Measurements from ENCODE around the gene OOSP3. TPM values are rescaled to one million over a fixed set of nuclear protein-coding genes. Genes with fewer than 3 reads are reported as not detected.
"Not testable (repeated sequence)": the region's sequence is repeated elsewhere in the genome, so short reads cannot be mapped to it uniquely, and the experiment has no call there.

Gene OOSP3
- total RNA-seq, 1 donor = not detected

DNA sequence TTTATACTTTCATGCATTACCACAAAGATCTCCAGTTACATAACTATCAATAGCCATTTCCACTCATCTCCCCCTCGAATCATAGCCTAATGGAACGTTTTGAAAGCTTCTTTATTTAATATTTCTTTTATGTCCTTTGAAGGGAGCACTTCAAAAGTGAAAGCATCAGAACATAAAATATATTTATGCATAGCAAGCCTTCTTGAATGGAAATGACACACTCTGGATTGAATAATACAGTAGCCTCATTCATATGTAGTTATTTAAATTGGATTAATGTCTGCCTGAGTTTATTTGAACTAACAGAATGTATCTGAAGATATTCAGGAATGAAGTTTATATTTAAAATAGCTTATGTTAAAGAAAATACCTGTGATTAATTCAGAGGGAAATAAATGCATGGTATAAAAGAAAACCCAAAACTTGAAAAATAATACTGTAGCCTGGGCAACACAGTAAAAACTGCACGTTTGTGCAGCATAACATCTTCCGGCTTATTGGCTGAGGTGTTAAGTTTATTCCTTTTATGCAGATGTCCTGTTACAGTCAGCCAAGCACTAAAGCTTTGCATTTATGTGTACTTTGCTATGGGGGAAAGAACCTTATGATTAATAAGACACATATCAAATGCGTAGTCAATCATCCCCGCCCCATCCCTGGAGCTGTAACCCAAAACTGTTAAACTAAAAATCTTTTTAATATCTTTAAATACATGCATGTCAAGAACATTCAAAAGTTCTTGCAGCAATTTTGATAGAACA, 22.0 kb downstream of the OOSP3 start:
- H3K27me3 ChIP-seq (ENCODE audit: insufficient read depth, low read length) = no peaks in the 10 kb centered on the region
- no peak overlapping the region for H3K4me2 ChIP-seq (ENCODE audit: insufficient read depth, low read length)
- no peak overlapping the region for H3K4me3 ChIP-seq (ENCODE audit: insufficient read depth, low read length)
- H3K27ac ChIP-seq (ENCODE audit: low read depth, low read length) = no peak overlapping the region
- H3K79me2 ChIP-seq (ENCODE audit: insufficient read depth, low read length) = no peaks in the 10 kb centered on the region
- no peaks in the 10 kb centered on the region for H3K4me1 ChIP-seq (ENCODE audit: insufficient read depth, low read length)
- DNase-seq (ENCODE audit: insufficient read length, low spot score, missing footprints) = no peak
- TF ChIP-seq, protein P1, sequence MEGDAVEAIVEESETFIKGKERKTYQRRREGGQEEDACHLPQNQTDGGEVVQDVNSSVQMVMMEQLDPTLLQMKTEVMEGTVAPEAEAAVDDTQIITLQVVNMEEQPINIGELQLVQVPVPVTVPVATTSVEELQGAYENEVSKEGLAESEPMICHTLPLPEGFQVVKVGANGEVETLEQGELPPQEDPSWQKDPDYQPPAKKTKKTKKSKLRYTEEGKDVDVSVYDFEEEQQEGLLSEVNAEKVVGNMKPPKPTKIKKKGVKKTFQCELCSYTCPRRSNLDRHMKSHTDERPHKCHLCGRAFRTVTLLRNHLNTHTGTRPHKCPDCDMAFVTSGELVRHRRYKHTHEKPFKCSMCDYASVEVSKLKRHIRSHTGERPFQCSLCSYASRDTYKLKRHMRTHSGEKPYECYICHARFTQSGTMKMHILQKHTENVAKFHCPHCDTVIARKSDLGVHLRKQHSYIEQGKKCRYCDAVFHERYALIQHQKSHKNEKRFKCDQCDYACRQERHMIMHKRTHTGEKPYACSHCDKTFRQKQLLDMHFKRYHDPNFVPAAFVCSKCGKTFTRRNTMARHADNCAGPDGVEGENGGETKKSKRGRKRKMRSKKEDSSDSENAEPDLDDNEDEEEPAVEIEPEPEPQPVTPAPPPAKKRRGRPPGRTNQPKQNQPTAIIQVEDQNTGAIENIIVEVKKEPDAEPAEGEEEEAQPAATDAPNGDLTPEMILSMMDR (IDR thresholded peaks at IDR 0.05; ENCODE audit: extremely low read depth, low read depth, low read length) = no peak
- no peaks in the 10 kb centered on the region for H3K9me3 ChIP-seq (ENCODE audit: low read depth, low read length)
- H3K36me3 ChIP-seq (ENCODE audit: insufficient read depth, low read length) = no peaks in the 10 kb centered on the region
- H4K20me1 ChIP-seq (ENCODE audit: insufficient read depth, low read length) = no peaks in the 10 kb centered on the region
- H2AFZ ChIP-seq (ENCODE audit: low read length) = no peak overlapping the region

DNA sequence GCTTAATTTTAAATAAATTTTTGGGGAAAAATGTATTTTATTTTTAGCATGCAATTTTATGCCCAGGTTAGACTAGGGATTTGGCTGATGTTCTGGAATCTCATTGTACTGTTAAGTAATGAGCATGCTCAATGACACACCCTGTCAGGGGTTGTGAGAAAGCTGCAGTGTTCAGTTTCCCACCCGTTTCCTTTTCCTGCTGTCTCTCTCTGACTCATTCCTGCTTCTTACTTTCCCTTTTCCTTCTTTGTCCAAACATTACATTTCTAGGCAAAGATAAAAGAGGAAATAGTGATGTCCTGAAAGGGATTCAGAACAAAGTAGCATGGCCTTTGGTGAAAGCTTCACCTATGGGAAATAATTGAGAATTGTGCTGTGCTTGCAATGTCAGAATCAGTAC, 22.7 kb downstream of the OOSP3 start:
- Histone ChIP-seq H3K4me3 (ENCODE audit: insufficient read depth, low read length) (no peak overlapping the region), H2AFZ (ENCODE audit: low read length) (no peak overlapping the region), H3K4me1 (ENCODE audit: insufficient read depth, low read length) (no peaks in the 10 kb centered on the region), H3K27ac (ENCODE audit: low read depth, low read length) (no peak overlapping the region), H3K79me2 (ENCODE audit: insufficient read depth, low read length) (no peaks in the 10 kb centered on the region), H4K20me1 (ENCODE audit: insufficient read depth, low read length) (no peaks in the 10 kb centered on the region), H3K27me3 (ENCODE audit: insufficient read depth, low read length) (no peaks in the 10 kb centered on the region), H3K36me3 (ENCODE audit: insufficient read depth, low read length) (no peaks in the 10 kb centered on the region), H3K9me3 (ENCODE audit: low read depth, low read length) (no peaks in the 10 kb centered on the region), H3K4me2 (ENCODE audit: insufficient read depth, low read length) (no peak overlapping the region)
- TF ChIP-seq, protein P1 (IDR thresholded peaks at IDR 0.05; ENCODE audit: extremely low read depth, low read depth, low read length) = no peak
- no peak for DNase-seq (ENCODE audit: insufficient read length, low spot score, missing footprints)

DNA sequence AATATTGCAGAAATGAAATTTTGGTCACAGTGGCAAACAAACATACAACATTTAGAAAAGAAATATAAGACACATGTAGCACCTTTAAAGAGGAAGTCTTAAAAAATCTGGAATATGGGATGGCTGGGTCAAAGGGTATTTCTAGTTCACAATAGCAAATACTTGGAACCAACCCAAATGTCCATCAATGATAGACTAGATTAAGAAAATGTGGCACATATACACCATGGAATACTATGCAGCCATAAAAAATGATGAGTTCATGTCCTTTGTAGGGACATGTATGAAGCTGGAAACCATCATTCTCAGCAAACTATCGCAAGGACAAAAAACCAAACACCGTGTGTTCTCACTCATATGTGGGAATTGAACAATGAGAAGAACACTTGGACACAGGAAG, 25.0 kb downstream of the OOSP3 start:
- not testable (repeated sequence) for H3K79me2 ChIP-seq (ENCODE audit: insufficient read depth, low read length); H3K27me3 ChIP-seq (ENCODE audit: insufficient read depth, low read length); H4K20me1 ChIP-seq (ENCODE audit: insufficient read depth, low read length)

DNA sequence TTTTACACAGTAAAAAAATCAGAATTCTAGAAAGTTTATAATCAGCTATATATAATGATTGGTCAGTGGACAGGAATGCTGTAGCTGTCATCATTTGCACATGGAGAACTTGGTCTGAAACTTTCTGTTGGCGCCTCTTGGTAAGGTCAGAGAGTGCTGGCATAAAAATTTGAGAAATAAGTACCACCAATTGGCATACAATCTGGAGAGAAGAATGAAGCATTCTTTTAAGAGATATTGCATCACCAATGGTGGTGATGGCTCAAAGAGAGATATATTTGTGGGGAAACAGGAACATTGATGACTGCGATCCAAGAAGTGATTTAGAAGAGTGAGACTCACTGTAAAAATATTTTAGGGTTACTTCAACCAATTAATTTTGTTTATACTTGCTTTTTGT, 39.9 kb downstream of the OOSP3 start:
- Histone ChIP-seq H2AFZ (ENCODE audit: low read length) (no peak overlapping the region), H3K36me3 (ENCODE audit: insufficient read depth, low read length) (no peaks in the 10 kb centered on the region), H3K27ac (ENCODE audit: low read depth, low read length) (no peak overlapping the region), H4K20me1 (ENCODE audit: insufficient read depth, low read length) (no peaks in the 10 kb centered on the region), H3K27me3 (ENCODE audit: insufficient read depth, low read length) (no peaks in the 10 kb centered on the region), H3K4me1 (ENCODE audit: insufficient read depth, low read length) (no peaks in the 10 kb centered on the region), H3K79me2 (ENCODE audit: insufficient read depth, low read length) (no peaks in the 10 kb centered on the region), H3K4me3 (ENCODE audit: insufficient read depth, low read length) (no peak overlapping the region), H3K4me2 (ENCODE audit: insufficient read depth, low read length) (no peak overlapping the region), H3K9me3 (ENCODE audit: low read depth, low read length) (no peaks in the 10 kb centered on the region)
- TF ChIP-seq, protein P1 (IDR thresholded peaks at IDR 0.05; ENCODE audit: extremely low read depth, low read depth, low read length) = no peak
- no peak for DNase-seq (ENCODE audit: insufficient read length, low spot score, missing footprints)

More for the DNA sequence above, 25.0 kb downstream of the OOSP3 start:
- DNase-seq (ENCODE audit: insufficient read length, low spot score, missing footprints); H3K27ac ChIP-seq (ENCODE audit: low read depth, low read length); H3K4me3 ChIP-seq (ENCODE audit: insufficient read depth, low read length); H3K36me3 ChIP-seq (ENCODE audit: insufficient read depth, low read length); H3K4me2 ChIP-seq (ENCODE audit: insufficient read depth, low read length); H3K4me1 ChIP-seq (ENCODE audit: insufficient read depth, low read length); H2AFZ ChIP-seq (ENCODE audit: low read length); H3K9me3 ChIP-seq (ENCODE audit: low read depth, low read length): not testable (repeated sequence)
